ENCODE measurements around the gene MICALL2.

Gene MICALL2

DNA sequence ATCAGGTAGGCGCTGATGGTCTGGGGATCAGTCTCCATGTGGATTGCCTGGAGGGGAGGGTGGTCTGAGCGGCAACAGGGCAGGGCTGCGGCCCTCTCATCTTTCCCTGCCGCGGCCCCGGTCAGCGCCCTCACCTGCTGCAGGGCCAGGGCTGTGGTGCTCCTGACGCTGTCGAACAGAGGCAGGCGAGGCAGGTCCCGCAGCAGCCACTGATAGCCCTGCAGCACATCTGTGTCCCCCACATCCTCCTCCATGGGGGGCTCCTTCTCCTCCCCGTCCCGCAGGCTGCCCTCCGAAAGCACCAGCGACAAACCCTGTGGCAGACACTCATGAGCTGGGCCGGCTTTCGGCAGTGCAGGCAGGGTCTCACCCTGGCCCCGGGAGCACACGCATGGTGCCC is 25.9 kb upstream of the MICALL2 start:
- Histone ChIP-seq H3K4me2 (ENCODE audit: low read length, poor library complexity, severe bottlenecking) (no peak overlapping the region), H3K4ac (ENCODE audit: low read depth in 1 of 2, low read length in 2 of 2) (no peak overlapping the region), H2BK120ac (ENCODE audit: low read depth, low read length) (no peak overlapping the region), H3K36me3 (ENCODE audit: control insufficient read depth in 1 of 2, insufficient read depth in 2 of 2, low read depth in 1 of 2, low read length in 2 of 2) (peaks cover 78 to 100% of the 10 kb centered on the region in 2 experiments), H3K79me1 (replicated peaks; ENCODE audit: low read length, poor library complexity, severe bottlenecking) (peaks cover 20% of the 10 kb centered on the region), H3K9ac (ENCODE audit: low read length) (no peak overlapping the region), H3K27ac (ENCODE audit: low read length, poor library complexity, severe bottlenecking) (no peak overlapping the region), H2BK15ac (ENCODE audit: low read depth, poor library complexity, severe bottlenecking) (peak overlapping the region; percentile 36), H2BK12ac (ENCODE audit: low read length in 2 of 2) (no peak overlapping the region), H3K4me1 (ENCODE audit: control insufficient read depth, insufficient read depth, low read depth, low read length) (no peaks in the 10 kb centered on the region), H3K18ac (ENCODE audit: low read depth in 1 of 2, low read length in 2 of 2) (no peak overlapping the region), H3K23ac (ENCODE audit: low read length in 2 of 2) (no peak overlapping the region), H2AFZ (ENCODE audit: low read depth, low read length) (no peak overlapping the region), H3K27me3 (ENCODE audit: control insufficient read depth in 1 of 2, insufficient read depth in 1 of 2, low read length in 2 of 2) (no peaks in the 10 kb centered on the region), H3K9me3 (ENCODE audit: control insufficient read depth, low read length) (no peaks in the 10 kb centered on the region), H4K91ac (ENCODE audit: low read length) (no peak overlapping the region), H4K8ac (ENCODE audit: low read length) (no peak overlapping the region), H3K14ac (ENCODE audit: low read length in 2 of 2) (no peak overlapping the region), H3K4me3 (ENCODE audit: insufficient read depth in 1 of 2, low read depth in 1 of 2, low read length in 2 of 2) (no peak overlapping the region), H2AK5ac (ENCODE audit: low read length, severe bottlenecking) (no peak overlapping the region), H2BK5ac (ENCODE audit: low read depth, low read length, poor library complexity, severe bottlenecking) (no peak overlapping the region)
- WGBS = 97% methylated on average over 19 of the region's 19 CpGs
- DNase-seq = no peak

GRCh38 chr7:1484569-1484968 is 25.3 kb upstream of the MICALL2 start:
- no peak overlapping the region for H4K91ac ChIP-seq (ENCODE audit: low read length)
- H3K4me1 ChIP-seq (ENCODE audit: control insufficient read depth, insufficient read depth, low read depth, low read length) = no peaks in the 10 kb centered on the region
- no peak overlapping the region for H2BK15ac ChIP-seq (ENCODE audit: low read depth, poor library complexity, severe bottlenecking)
- no peak overlapping the region for H3K4me2 ChIP-seq (ENCODE audit: low read length, poor library complexity, severe bottlenecking)
- no peak for DNase-seq
- H3K9ac ChIP-seq (ENCODE audit: low read length) = no peak overlapping the region
- no peak overlapping the region for H2BK5ac ChIP-seq (ENCODE audit: low read depth, low read length, poor library complexity, severe bottlenecking)
- H3K27me3 ChIP-seq (ENCODE audit: control insufficient read depth in 1 of 2, insufficient read depth in 1 of 2, low read length in 2 of 2) = no peaks in the 10 kb centered on the region
- no peak overlapping the region for H3K23ac ChIP-seq (ENCODE audit: low read length in 2 of 2)
- H4K8ac ChIP-seq (ENCODE audit: low read length) = no peak overlapping the region
- no peak overlapping the region for H2AK5ac ChIP-seq (ENCODE audit: low read length, severe bottlenecking)
- H3K4me3 ChIP-seq (ENCODE audit: insufficient read depth in 1 of 2, low read depth in 1 of 2, low read length in 2 of 2) = no peak overlapping the region
- no peak overlapping the region for H2BK12ac ChIP-seq (ENCODE audit: low read length in 2 of 2)
- no peak overlapping the region for H3K4ac ChIP-seq (ENCODE audit: low read depth in 1 of 2, low read length in 2 of 2)
- 96% methylated on average over 8 of the region's 12 CpGs for WGBS
- no peak overlapping the region for H3K18ac ChIP-seq (ENCODE audit: low read depth in 1 of 2, low read length in 2 of 2)
- H2AFZ ChIP-seq (ENCODE audit: low read depth, low read length) = no peak overlapping the region
- H3K36me3 ChIP-seq (ENCODE audit: control insufficient read depth in 1 of 2, insufficient read depth in 2 of 2, low read depth in 1 of 2, low read length in 2 of 2) = peaks cover 78 to 100% of the 10 kb centered on the region in 2 experiments
- no peaks in the 10 kb centered on the region for H3K9me3 ChIP-seq (ENCODE audit: control insufficient read depth, low read length)
- no peak overlapping the region for H3K27ac ChIP-seq (ENCODE audit: low read length, poor library complexity, severe bottlenecking)
- H2BK120ac ChIP-seq (ENCODE audit: low read depth, low read length) = no peak overlapping the region
- no peak overlapping the region for H3K14ac ChIP-seq (ENCODE audit: low read length in 2 of 2)
- peaks cover 16% of the 10 kb centered on the region for H3K79me1 ChIP-seq (replicated peaks; ENCODE audit: low read length, poor library complexity, severe bottlenecking)

GRCh38 chr7:1483536-1484505 is 24.6 kb upstream of the MICALL2 start:
- H2BK12ac ChIP-seq (ENCODE audit: low read length in 2 of 2) = no peak overlapping the region
- peaks cover 10% of the 10 kb centered on the region for H3K79me1 ChIP-seq (replicated peaks; ENCODE audit: low read length, poor library complexity, severe bottlenecking)
- 97% methylated on average over 65 of the region's 65 CpGs for WGBS

GRCh38 chr7:1483079-1483478 is 23.8 kb upstream of the MICALL2 start:
- WGBS = 85% methylated on average over 22 of the region's 22 CpGs
- Histone ChIP-seq H4K91ac (ENCODE audit: low read length) (no peak overlapping the region), H3K23ac (ENCODE audit: low read length in 2 of 2) (no peak overlapping the region), H3K79me1 (replicated peaks; ENCODE audit: low read length, poor library complexity, severe bottlenecking) (peaks cover 5% of the 10 kb centered on the region), H2AFZ (ENCODE audit: low read depth, low read length) (no peak overlapping the region), H3K4ac (ENCODE audit: low read depth in 1 of 2, low read length in 2 of 2) (no peak overlapping the region), H2BK15ac (ENCODE audit: low read depth, poor library complexity, severe bottlenecking) (no peak overlapping the region), H3K4me3 (ENCODE audit: insufficient read depth in 1 of 2, low read depth in 1 of 2, low read length in 2 of 2) (no peak overlapping the region), H3K27me3 (ENCODE audit: control insufficient read depth in 1 of 2, insufficient read depth in 1 of 2, low read length in 2 of 2) (no peaks in the 10 kb centered on the region), H4K8ac (ENCODE audit: low read length) (no peak overlapping the region), H3K36me3 (ENCODE audit: control insufficient read depth in 1 of 2, insufficient read depth in 2 of 2, low read depth in 1 of 2, low read length in 2 of 2) (peaks cover 65 to 100% of the 10 kb centered on the region in 2 experiments), H2BK12ac (ENCODE audit: low read length in 2 of 2) (no peak overlapping the region), H3K9me3 (ENCODE audit: control insufficient read depth, low read length) (no peaks in the 10 kb centered on the region), H3K4me2 (ENCODE audit: low read length, poor library complexity, severe bottlenecking) (no peak overlapping the region), H2BK5ac (ENCODE audit: low read depth, low read length, poor library complexity, severe bottlenecking) (no peak overlapping the region), H2AK5ac (ENCODE audit: low read length, severe bottlenecking) (no peak overlapping the region), H3K4me1 (ENCODE audit: control insufficient read depth, insufficient read depth, low read depth, low read length) (no peaks in the 10 kb centered on the region), H3K18ac (ENCODE audit: low read depth in 1 of 2, low read length in 2 of 2) (no peak overlapping the region), H2BK120ac (ENCODE audit: low read depth, low read length) (no peak overlapping the region), H3K9ac (ENCODE audit: low read length) (no peak overlapping the region), H3K14ac (ENCODE audit: low read length in 2 of 2) (no peak overlapping the region), H3K27ac (ENCODE audit: low read length, poor library complexity, severe bottlenecking) (no peak overlapping the region)
- no peak for DNase-seq

More at GRCh38 chr7:1483536-1484505, 24.6 kb upstream of the MICALL2 start:
- peaks cover 71 to 100% of the 10 kb centered on the region in 2 experiments for H3K36me3 ChIP-seq (ENCODE audit: control insufficient read depth in 1 of 2, insufficient read depth in 2 of 2, low read depth in 1 of 2, low read length in 2 of 2)
- H3K4ac ChIP-seq (ENCODE audit: low read depth in 1 of 2, low read length in 2 of 2) = no peak overlapping the region
- H3K4me1 ChIP-seq (ENCODE audit: control insufficient read depth, insufficient read depth, low read depth, low read length) = no peaks in the 10 kb centered on the region
- no peak overlapping the region for H3K4me3 ChIP-seq (ENCODE audit: insufficient read depth in 1 of 2, low read depth in 1 of 2, low read length in 2 of 2)
- no peak overlapping the region for H2BK120ac ChIP-seq (ENCODE audit: low read depth, low read length)
- H3K4me2 ChIP-seq (ENCODE audit: low read length, poor library complexity, severe bottlenecking) = no peak overlapping the region
- DNase-seq = no peak
- no peak overlapping the region for H3K23ac ChIP-seq (ENCODE audit: low read length in 2 of 2)
- no peaks in the 10 kb centered on the region for H3K9me3 ChIP-seq (ENCODE audit: control insufficient read depth, low read length)
- no peaks in the 10 kb centered on the region for H3K27me3 ChIP-seq (ENCODE audit: control insufficient read depth in 1 of 2, insufficient read depth in 1 of 2, low read length in 2 of 2)
- no peak overlapping the region for H4K91ac ChIP-seq (ENCODE audit: low read length)
- H3K18ac ChIP-seq (ENCODE audit: low read depth in 1 of 2, low read length in 2 of 2) = no peak overlapping the region
- no peak overlapping the region for H2AFZ ChIP-seq (ENCODE audit: low read depth, low read length)
- no peak overlapping the region for H2BK15ac ChIP-seq (ENCODE audit: low read depth, poor library complexity, severe bottlenecking)
- H3K9ac ChIP-seq (ENCODE audit: low read length) = no peak overlapping the region
- no peak overlapping the region for H3K27ac ChIP-seq (ENCODE audit: low read length, poor library complexity, severe bottlenecking)
- H3K14ac ChIP-seq (ENCODE audit: low read length in 2 of 2) = no peak overlapping the region
- H4K8ac ChIP-seq (ENCODE audit: low read length) = no peak overlapping the region
- no peak overlapping the region for H2AK5ac ChIP-seq (ENCODE audit: low read length, severe bottlenecking)
- no peak overlapping the region for H2BK5ac ChIP-seq (ENCODE audit: low read depth, low read length, poor library complexity, severe bottlenecking)

All from mesenchymal stem cell (in vitro differentiated cells and primary cell).